Measurements from ENCODE around the gene CYP1A2. TPM values are rescaled to one million over a fixed set of nuclear protein-coding genes. Genes with fewer than 3 reads are reported as not detected.

Gene CYP1A2
- polyA plus RNA-seq, 3 donors, result not detected

DNA sequence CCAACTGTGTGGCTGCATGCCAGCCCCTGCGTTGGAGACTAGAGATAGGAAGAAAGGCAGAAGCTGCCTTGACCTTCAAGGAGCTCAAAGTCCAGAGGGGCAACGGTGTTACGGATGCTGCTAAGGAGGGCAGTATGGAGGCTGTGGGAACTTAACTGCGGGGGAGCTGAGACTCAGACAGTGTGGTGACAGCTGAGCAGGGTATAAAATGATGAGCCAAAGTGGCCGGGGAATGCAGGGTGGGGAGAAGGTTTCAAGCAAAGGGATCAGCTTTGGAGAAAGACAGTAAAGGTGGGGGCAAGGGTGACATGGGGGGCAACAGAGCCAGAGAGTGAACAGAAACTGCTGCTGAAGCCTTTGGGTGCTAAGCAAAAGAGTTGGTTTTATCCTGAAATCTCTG is 6.2 kb upstream of the CYP1A2 start:
- Histone ChIP-seq H3K9ac (ENCODE audit: insufficient read depth, low read length, poor library complexity, severe bottlenecking) (no peak overlapping the region), H2AFZ (ENCODE audit: insufficient read depth, low read depth, low read length, poor library complexity, severe bottlenecking) (no peak overlapping the region), H3K79me2 (ENCODE audit: insufficient read depth, low read length) (no peaks in the 10 kb centered on the region), H3K27me3 (ENCODE audit: control insufficient read depth in 2 of 2, insufficient read depth in 2 of 2, low read length in 2 of 2) (peaks cover 0 to 3% of the 10 kb centered on the region in 2 donors), H4K20me1 (ENCODE audit: insufficient read depth, low read length) (no peaks in the 10 kb centered on the region), H3K4me3 (replicated peaks in 1 of 3; ENCODE audit: low read depth in 2 of 3, low read length in 3 of 3) (no peak overlapping the region), H3K4me1 (ENCODE audit: control insufficient read depth in 1 of 2, insufficient read depth in 2 of 2, low read length in 2 of 2) (no peaks in the 10 kb centered on the region), H3K9me3 (replicated peaks in 1 of 2; ENCODE audit: control insufficient read depth in 1 of 2, insufficient read depth in 1 of 2, low read length in 2 of 2) (peaks cover 0 to 6% of the 10 kb centered on the region in 2 donors), H3K4me2 (replicated peaks; ENCODE audit: extremely low read depth, low read length, poor library complexity, severe bottlenecking) (no peak overlapping the region), H3K36me3 (replicated peaks in 1 of 2; ENCODE audit: control insufficient read depth in 1 of 2, insufficient read depth in 2 of 2, low read length in 2 of 2) (no peaks in the 10 kb centered on the region), H3K27ac (ENCODE audit: low read depth in 1 of 2, low read length in 2 of 2) (no peak overlapping the region)
- Mint-ChIP-seq H3K4me3 (no peak overlapping the region), H3K36me3 (no peaks in the 10 kb centered on the region), H3K27me3 (ENCODE audit: low read depth in 3 of 3) (peaks cover 6 to 17% (median 13%) of the 10 kb centered on the region in 3 donors), H3K9me3 (peaks cover 9 to 22% (median 18%) of the 10 kb centered on the region in 7 donors), H3K27ac (no peak overlapping the region), H3K4me1 (no peaks in the 10 kb centered on the region)
- WGBS (ENCODE audit: insufficient coverage), result 84% methylated on average over 5 of the region's 5 CpGs
- DNase-seq, result no peak
- TF ChIP-seq, protein P1, sequence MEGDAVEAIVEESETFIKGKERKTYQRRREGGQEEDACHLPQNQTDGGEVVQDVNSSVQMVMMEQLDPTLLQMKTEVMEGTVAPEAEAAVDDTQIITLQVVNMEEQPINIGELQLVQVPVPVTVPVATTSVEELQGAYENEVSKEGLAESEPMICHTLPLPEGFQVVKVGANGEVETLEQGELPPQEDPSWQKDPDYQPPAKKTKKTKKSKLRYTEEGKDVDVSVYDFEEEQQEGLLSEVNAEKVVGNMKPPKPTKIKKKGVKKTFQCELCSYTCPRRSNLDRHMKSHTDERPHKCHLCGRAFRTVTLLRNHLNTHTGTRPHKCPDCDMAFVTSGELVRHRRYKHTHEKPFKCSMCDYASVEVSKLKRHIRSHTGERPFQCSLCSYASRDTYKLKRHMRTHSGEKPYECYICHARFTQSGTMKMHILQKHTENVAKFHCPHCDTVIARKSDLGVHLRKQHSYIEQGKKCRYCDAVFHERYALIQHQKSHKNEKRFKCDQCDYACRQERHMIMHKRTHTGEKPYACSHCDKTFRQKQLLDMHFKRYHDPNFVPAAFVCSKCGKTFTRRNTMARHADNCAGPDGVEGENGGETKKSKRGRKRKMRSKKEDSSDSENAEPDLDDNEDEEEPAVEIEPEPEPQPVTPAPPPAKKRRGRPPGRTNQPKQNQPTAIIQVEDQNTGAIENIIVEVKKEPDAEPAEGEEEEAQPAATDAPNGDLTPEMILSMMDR (IDR thresholded peaks at IDR 0.05), result no peak
- intact Hi-C loops (cut with micrococcal nuclease), result no loop called here

DNA sequence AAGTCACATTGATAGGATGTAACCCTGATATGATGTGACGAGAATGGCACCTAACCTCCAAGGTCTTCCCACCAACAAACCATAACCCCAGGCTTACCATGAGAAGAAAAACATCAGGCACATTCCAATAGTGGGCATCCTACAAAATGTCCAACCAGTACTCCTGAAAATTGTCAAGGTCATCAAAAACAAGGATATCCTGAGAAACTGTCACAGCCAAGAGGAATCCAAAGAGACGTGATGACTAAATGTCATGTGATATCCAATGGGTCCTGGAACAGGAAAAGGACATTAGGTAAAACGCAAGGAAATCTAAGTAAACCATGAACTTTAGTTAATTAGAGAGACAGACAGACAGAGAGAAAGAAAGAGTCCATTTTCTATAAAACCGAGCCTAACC is 2.3 kb upstream of the CYP1A2 start:
- TF ChIP-seq, protein P1 (IDR thresholded peaks at IDR 0.05), result no peak

More for the DNA sequence above, 2.3 kb upstream of the CYP1A2 start:
- Mint-ChIP-seq H3K27ac (no peak overlapping the region), H3K9me3 (peaks cover 4 to 12% (median 9%) of the 10 kb centered on the region in 7 donors), H3K4me1 (no peaks in the 10 kb centered on the region), H3K4me3 (no peak overlapping the region), H3K27me3 (ENCODE audit: low read depth in 3 of 3) (peaks cover 11 to 14% (median 13%) of the 10 kb centered on the region in 3 donors), H3K36me3 (no peaks in the 10 kb centered on the region)
- Histone ChIP-seq H3K9ac (ENCODE audit: insufficient read depth, low read length, poor library complexity, severe bottlenecking) (no peak overlapping the region), H2AFZ (ENCODE audit: insufficient read depth, low read depth, low read length, poor library complexity, severe bottlenecking) (no peak overlapping the region), H3K4me3 (replicated peaks in 1 of 3; ENCODE audit: low read depth in 2 of 3, low read length in 3 of 3) (no peak overlapping the region), H3K27me3 (ENCODE audit: control insufficient read depth in 2 of 2, insufficient read depth in 2 of 2, low read length in 2 of 2) (peaks cover 0 to 2% of the 10 kb centered on the region in 2 donors), H3K27ac (ENCODE audit: low read depth in 1 of 2, low read length in 2 of 2) (no peak overlapping the region), H4K20me1 (ENCODE audit: insufficient read depth, low read length) (no peaks in the 10 kb centered on the region), H3K4me1 (ENCODE audit: control insufficient read depth in 1 of 2, insufficient read depth in 2 of 2, low read length in 2 of 2) (no peaks in the 10 kb centered on the region), H3K9me3 (replicated peaks in 1 of 2; ENCODE audit: control insufficient read depth in 1 of 2, insufficient read depth in 1 of 2, low read length in 2 of 2) (peaks cover 0 to 6% of the 10 kb centered on the region in 2 donors), H3K4me2 (replicated peaks; ENCODE audit: extremely low read depth, low read length, poor library complexity, severe bottlenecking) (no peak overlapping the region), H3K79me2 (ENCODE audit: insufficient read depth, low read length) (no peaks in the 10 kb centered on the region), H3K36me3 (replicated peaks in 1 of 2; ENCODE audit: control insufficient read depth in 1 of 2, insufficient read depth in 2 of 2, low read length in 2 of 2) (no peaks in the 10 kb centered on the region)
- WGBS (ENCODE audit: insufficient coverage), result 100% methylated on average over 1 of the region's 4 CpGs
- no peak for DNase-seq
- intact Hi-C loops (cut with micrococcal nuclease), result no loop called here

All from CD14-positive monocyte (primary cell).